B cell (primary cell): ENCODE measurements around the gene ARHGAP20. TPM values are rescaled to one million over a fixed set of nuclear protein-coding genes. Genes with fewer than 3 reads are reported as not detected.

ENCODE experiments used
- ATAC-seq: fragments of 200-7000 bp; cut with Tn5 transposase; one replicate; pipeline ENCODE4 v1.10.0; 2021; ENCODE audit warnings: low read depth, mild to moderate bottlenecking, moderate number of reproducible peaks, moderate library complexity
- CTCF ChIA-PET: fragments of 350-600 bp; sonication (Branson Sonifier 250); formaldehyde crosslinking; loops from one replicate; lab custom pipeline; 2021; ENCODE audit warnings: antibody characterized with exemption, inconsistent platforms; lab: Charles Lee
- POLR2A ChIA-PET: fragments of 350-600 bp; sonication (Branson Sonifier 250); formaldehyde crosslinking; loops from one replicate; lab custom pipeline; 2021; ENCODE audit warnings: antibody characterized with exemption; lab: Charles Lee
- DNase-seq: peaks from one replicate; pipeline ENCODE4 v3.0.0; 2013
- H2AFZ ChIP-seq: 2 replicates; pipeline ENCODE4 v1.6.1; 2012; ENCODE audit warnings: mild to moderate bottlenecking, low read depth, low read length; ENCODE audit not compliant: insufficient read depth, poor library complexity, severe bottlenecking
- H3K27ac ChIP-seq, 2 donors: 1 replicate in 1 of 2; 2 replicates in 1 of 2; pipeline ENCODE4 v1.5.1; 2012 to 2013; ENCODE audit warnings: low read length in 2 of 2, mild to moderate bottlenecking in 2 of 2, moderate library complexity in 1 of 2
- H3K27me3 ChIP-seq, 4 experiments: fragments of 200-600 bp in 1 of 4; sonication (generic) in 1 of 4; replicated peaks in 1 of 4; 1 replicate in 2 of 4; 2 replicates in 2 of 4; pipeline versions ENCODE4 v1.6.1 to v1.7.0; 2013 to 2016; ENCODE audit warnings: low read length in 3 of 4, mild to moderate bottlenecking in 2 of 4, mixed read lengths in 1 of 4, moderate library complexity in 1 of 4; ENCODE audit not compliant: insufficient read depth in 4 of 4, control insufficient read depth in 3 of 4; ENCODE audit errors: control extremely low read depth in 1 of 4
- H3K36me3 ChIP-seq, 2 experiments: replicated peaks in 1 of 2; 1 replicate in 1 of 2; 2 replicates in 1 of 2; pipeline versions ENCODE4 v1.6.1 to v1.7.1; 2013; ENCODE audit warnings: low read length in 1 of 2; ENCODE audit not compliant: insufficient read depth in 2 of 2, control insufficient read depth in 1 of 2; ENCODE audit errors: control extremely low read depth in 1 of 2, extremely low read depth in 1 of 2
- H3K4me1 ChIP-seq, 2 donors: fragments of 200-600 bp in 1 of 2; sonication (generic) in 1 of 2; 1 replicate in 1 of 2; 2 replicates in 1 of 2; pipeline versions ENCODE4 v1.5.1 to v1.6.1; 2013 to 2017; ENCODE audit warnings: low read length in 2 of 2; ENCODE audit not compliant: control insufficient read depth in 2 of 2, insufficient read depth in 2 of 2
- H3K4me2 ChIP-seq: replicated peaks from 2 replicates; pipeline ENCODE3; 2012; ENCODE audit warnings: mild to moderate bottlenecking, low read depth, low read length; ENCODE audit not compliant: poor library complexity, severe bottlenecking
- H3K4me3 ChIP-seq, 5 experiments: fragments of 200-600 bp in 1 of 5; sonication (generic) in 1 of 5; 1 replicate in 3 of 5; 2 replicates in 2 of 5; pipeline versions ENCODE4 v1.5.1 to v1.7.0; 2011 to 2016; ENCODE audit warnings: low read length in 4 of 5, mild to moderate bottlenecking in 4 of 5, low read depth in 2 of 5, control low read depth in 1 of 5, moderate library complexity in 1 of 5; ENCODE audit not compliant: insufficient read depth in 1 of 5; ENCODE audit errors: control extremely low read depth in 1 of 5, extremely low read depth in 1 of 5
- H3K79me2 ChIP-seq: fragments of 200-600 bp; sonication (generic); one replicate; pipeline ENCODE4 v1.6.0; 2016; ENCODE audit warnings: low read length; ENCODE audit not compliant: control insufficient read depth, insufficient read depth
- H3K9ac ChIP-seq: fragments of 200-600 bp; sonication (generic); 2 replicates; pipeline ENCODE4 v1.6.1; 2017; ENCODE audit warnings: mild to moderate bottlenecking, low read length, moderate library complexity
- H3K9me3 ChIP-seq, 3 donors: one replicate each; pipeline versions ENCODE4 v1.6.1 to v1.7.1; 2013; ENCODE audit warnings: low read length in 2 of 3; ENCODE audit not compliant: control insufficient read depth in 2 of 3, insufficient read depth in 1 of 3; ENCODE audit errors: control extremely low read depth in 1 of 3
- H4K20me1 ChIP-seq: 2 replicates; pipeline ENCODE4 v1.6.0; 2012; ENCODE audit warnings: mild to moderate bottlenecking, low read length; ENCODE audit not compliant: insufficient read depth, control insufficient read depth, poor library complexity, severe bottlenecking
- H3K27ac Mint-ChIP-seq: one replicate; pipeline ENCODE4 v1.8.0; 2021; ENCODE audit warnings: mixed read lengths
- H3K27me3 Mint-ChIP-seq: one replicate; pipeline ENCODE4 v1.8.0; 2021; ENCODE audit warnings: mixed read lengths
- H3K4me1 Mint-ChIP-seq: one replicate; pipeline ENCODE4 v1.8.0; 2021; ENCODE audit warnings: mixed read lengths
- H3K4me3 Mint-ChIP-seq: one replicate; pipeline ENCODE4 v1.8.0; 2021; ENCODE audit warnings: mixed read lengths
- H3K9me3 Mint-ChIP-seq: one replicate; pipeline ENCODE4 v1.8.0; 2022; ENCODE audit warnings: mixed read lengths; ENCODE audit not compliant: insufficient read depth
- CTCF ChIP-seq: fragments of 200-600 bp; IDR thresholded peaks from one replicate; pipeline ENCODE4 v1.8.0; 2022; ENCODE audit warnings: antibody characterized with exemption, mild to moderate bottlenecking
- EZH2 ChIP-seq: IDR thresholded peaks from 2 replicates; pipeline ENCODE4 v1.6.1; 2012; ENCODE audit warnings: borderline replicate concordance, low read depth, mild to moderate bottlenecking, moderate library complexity, low read length; ENCODE audit not compliant: insufficient read depth, poor library complexity, severe bottlenecking
- WGBS: methylation state at CpG from one replicate; pipeline ENCODE4 v1.1.5; 2013; ENCODE audit warnings: missing lambda C conversion rate; ENCODE audit not compliant: insufficient coverage; 5-methylcytosine and 5-hydroxymethylcytosine counted together
- intact Hi-C: fragments of 100-400 bp; cut with micrococcal nuclease; formaldehyde crosslinking; loops from one replicate; pipeline ENCODE4 v1.10.0; 2022
- polyA plus RNA-seq: library from polyadenylated mRNA; depleted of rRNA; stranded (reverse); fragments of >200 nt; gene quantifications from 2 replicates; pipeline ENCODE4 v1.2.3, GENCODE V29; 2012
- total RNA-seq, 2 donors: library from RNA; stranded (reverse); fragments of 120-200 nt in 1 of 2; gene quantifications; 1 replicate in 1 of 2; 2 replicates in 1 of 2; pipeline versions ENCODE4 v1.2.3 to v1.2.4, GENCODE V29; 2013 to 2022

Gene ARHGAP20
- total and polyA plus RNA-seq, 2 donors (not counting 1 experiment from before 2014, with no cell fraction given) = 0.54 to 0.91 TPM

- DNase-seq (no peak), ATAC-seq (no peak)
- H3K4me1 Mint-ChIP-seq = no peaks in the 10 kb centered on the region
- H3K4me3 Mint-ChIP-seq = no peak overlapping the region
- H3K9me3 Mint-ChIP-seq = no peaks in the 10 kb centered on the region
- peaks cover 10% of the 10 kb centered on the region for H3K27me3 Mint-ChIP-seq
- intact Hi-C loops = no loop called here
- Histone ChIP-seq H3K4me3 (no peak overlapping the region), H3K4me2 (no peak overlapping the region), H2AFZ (no peak overlapping the region), H3K9me3 (no peaks in the 10 kb centered on the region), H3K36me3 (no peaks in the 10 kb centered on the region), H3K79me2 (no peaks in the 10 kb centered on the region), H3K27me3 (no peaks in the 10 kb centered on the region), H4K20me1 (no peaks in the 10 kb centered on the region), H3K9ac (no peak overlapping the region), H3K27ac (no peak overlapping the region), H3K4me1 (no peaks in the 10 kb centered on the region)
- no peak for TF ChIP-seq EZH2
- POLR2A ChIA-PET = no interaction called here
- WGBS = 100% methylated on average over 1 of the region's 1 CpG
- H3K27ac Mint-ChIP-seq = no peak overlapping the region
- CTCF ChIA-PET = no interaction called here
Measured at GRCh38 chr11:110587129-110587528, 125.1 kb downstream of the ARHGAP20 start.

- Mint-ChIP-seq H3K4me3 (no peak overlapping the region), H3K27me3 (peaks cover 4% of the 10 kb centered on the region), H3K4me1 (no peaks in the 10 kb centered on the region), H3K27ac (no peak overlapping the region), H3K9me3 (no peaks in the 10 kb centered on the region)
- no peak overlapping the region for H3K27ac ChIP-seq
- intact Hi-C loops = no loop called here
- no peak overlapping the region for H3K4me3 ChIP-seq
- ATAC-seq (no peak), DNase-seq (no peak)
- TF ChIP-seq EZH2 (no peak), CTCF (no peak)
- ChIA-PET CTCF (interaction anchor here (0.7 kb wide), 1 partner anchor 369 kb away, joined by 3 read pairs; no protein-coding TSS in a partner anchor), POLR2A (no interaction called here)
- no peak overlapping the region for H3K9ac ChIP-seq
- H3K79me2 ChIP-seq = no peaks in the 10 kb centered on the region
- H2AFZ ChIP-seq = no peak overlapping the region
- H3K36me3 ChIP-seq = no peaks in the 10 kb centered on the region
- no CpG with 5 or more reads among the region's 1 CpG for WGBS
- no peaks in the 10 kb centered on the region for H3K27me3 ChIP-seq
- H3K9me3 ChIP-seq = no peaks in the 10 kb centered on the region
- H4K20me1 ChIP-seq = no peaks in the 10 kb centered on the region
- no peak overlapping the region for H3K4me2 ChIP-seq
- H3K4me1 ChIP-seq = no peaks in the 10 kb centered on the region
Measured at GRCh38 chr11:110584150-110584549, 128.1 kb downstream of the ARHGAP20 start.
